Fibroblast of lung (primary cell): ENCODE measurements around the gene TRANK1. TPM values are rescaled to one million over a fixed set of nuclear protein-coding genes. Genes with fewer than 3 reads are reported as not detected.

Experiments used
- DNase-seq, 2 donors: peaks; one replicate each; pipeline versions ENCODE4 v3.0.0 to v3.0.0-alpha.2; 2010; ENCODE audit warnings: low read depth in 2 of 2
- H2AFZ ChIP-seq: 2 replicates; pipeline ENCODE4 v1.5.1; 2012; ENCODE audit warnings: low read length, control low read depth, inconsistent platforms
- H3K27ac ChIP-seq: 2 replicates; pipeline ENCODE4 v1.5.1; 2011; ENCODE audit warnings: low read length, control low read depth; ENCODE audit not compliant: insufficient read depth
- H3K27me3 ChIP-seq: 2 replicates; pipeline ENCODE4 v1.5.1; 2011; ENCODE audit warnings: mild to moderate bottlenecking, low read length; ENCODE audit not compliant: control insufficient read depth, insufficient read depth
- H3K36me3 ChIP-seq: 2 replicates; pipeline ENCODE4 v1.5.1; 2011; ENCODE audit warnings: low read length; ENCODE audit not compliant: control insufficient read depth, insufficient read depth
- H3K4me1 ChIP-seq: 2 replicates; pipeline ENCODE4 v1.5.1; 2011; ENCODE audit warnings: low read length; ENCODE audit not compliant: control insufficient read depth, insufficient read depth; ENCODE audit errors: extremely low read depth
- H3K4me2 ChIP-seq: 2 replicates; pipeline ENCODE4 v1.5.1; 2011; ENCODE audit warnings: low read length, control low read depth; ENCODE audit not compliant: insufficient read depth; ENCODE audit errors: extremely low read depth
- H3K4me3 ChIP-seq, 4 experiments: fragments of 200-600 bp in 1 of 4; sonication (generic) in 1 of 4; replicated peaks in 1 of 4; 2 replicates each; pipeline ENCODE4 v1.5.1; 2011 to 2016; ENCODE audit warnings: low read length in 4 of 4, low read depth in 3 of 4, mild to moderate bottlenecking in 3 of 4, control low read depth in 2 of 4, inconsistent platforms in 1 of 4, mixed read lengths in 1 of 4; ENCODE audit not compliant: insufficient read depth in 1 of 4; ENCODE audit errors: control extremely low read depth in 1 of 4
- H3K79me2 ChIP-seq: 2 replicates; pipeline ENCODE4 v1.5.1; 2012; ENCODE audit warnings: mild to moderate bottlenecking, low read length, inconsistent platforms; ENCODE audit not compliant: control insufficient read depth, insufficient read depth
- H3K9ac ChIP-seq: 2 replicates; pipeline ENCODE4 v1.5.1; 2011; ENCODE audit warnings: mild to moderate bottlenecking, low read length, control low read depth; ENCODE audit not compliant: insufficient read depth
- H3K9me3 ChIP-seq: 2 replicates; pipeline ENCODE4 v1.5.1; 2012; ENCODE audit warnings: low read depth, low read length; ENCODE audit not compliant: control insufficient read depth, insufficient read depth
- H4K20me1 ChIP-seq: 2 replicates; pipeline ENCODE4 v1.5.1; 2011; ENCODE audit warnings: low read length; ENCODE audit not compliant: control insufficient read depth, insufficient read depth; ENCODE audit errors: extremely low read depth
- CTCF ChIP-seq, 2 donors: IDR thresholded peaks in 1 of 2; conservative IDR thresholded peaks in 1 of 2; 1 replicate in 1 of 2; 2 replicates in 1 of 2; pipeline ENCODE4 v1.5.1; 2011 to 2012; ENCODE audit warnings: low read length in 2 of 2, control low read depth in 1 of 2, inconsistent platforms in 1 of 2, low read depth in 1 of 2, mild to moderate bottlenecking in 1 of 2
- EZH2 ChIP-seq: IDR thresholded peaks from 2 replicates; pipeline ENCODE4 v1.5.1; 2012; ENCODE audit warnings: low read length, control low read depth, mild to moderate bottlenecking; ENCODE audit errors: missing control alignments
- polyA plus RNA-seq, 2 donors: library from polyadenylated mRNA; depleted of rRNA in 1 of 2; stranded (reverse) in 1 of 2; unstranded in 1 of 2; fragments of >200 nt; gene quantifications; 2 replicates each; pipeline ENCODE4 v1.2.1, GENCODE V29; 2011 to 2012; ENCODE audit warnings: missing spikeins in 1 of 2
- total RNA-seq: library from RNA; depleted of rRNA; stranded (reverse); fragments of >200 nt; gene quantifications from 2 replicates; pipeline ENCODE4 v1.2.1, GENCODE V29; 2014

TRANK1 gene
- total and polyA plus RNA-seq, 2 donors (not counting 1 experiment from before 2014, with no cell fraction given): 9.1 to 28.6 TPM

- no peak overlapping the region for H3K4me2 ChIP-seq
- no peak for DNase-seq
- no peaks in the 10 kb centered on the region for H3K79me2 ChIP-seq
- H2AFZ ChIP-seq: no peak overlapping the region
- no peak overlapping the region for H3K4me3 ChIP-seq
- TF ChIP-seq CTCF (conservative IDR thresholded peaks at IDR 0.05 in 1 of 2, IDR thresholded peaks at IDR 0.05 in 1 of 2; ENCODE audit: low read depth in 1 of 2, low read length in 2 of 2): no peak
- no peak for TF ChIP-seq EZH2
- no peaks in the 10 kb centered on the region for H3K36me3 ChIP-seq
- H3K4me1 ChIP-seq: no peaks in the 10 kb centered on the region
- peaks cover 3% of the 10 kb centered on the region for H3K27me3 ChIP-seq
- H3K9ac ChIP-seq: no peak overlapping the region
- no peaks in the 10 kb centered on the region for H4K20me1 ChIP-seq
- H3K27ac ChIP-seq: no peak overlapping the region
- no peaks in the 10 kb centered on the region for H3K9me3 ChIP-seq
These were observed 124.8 kb downstream of the TRANK1 start for GRCh38 chr3:36820083-36820482.

DNA sequence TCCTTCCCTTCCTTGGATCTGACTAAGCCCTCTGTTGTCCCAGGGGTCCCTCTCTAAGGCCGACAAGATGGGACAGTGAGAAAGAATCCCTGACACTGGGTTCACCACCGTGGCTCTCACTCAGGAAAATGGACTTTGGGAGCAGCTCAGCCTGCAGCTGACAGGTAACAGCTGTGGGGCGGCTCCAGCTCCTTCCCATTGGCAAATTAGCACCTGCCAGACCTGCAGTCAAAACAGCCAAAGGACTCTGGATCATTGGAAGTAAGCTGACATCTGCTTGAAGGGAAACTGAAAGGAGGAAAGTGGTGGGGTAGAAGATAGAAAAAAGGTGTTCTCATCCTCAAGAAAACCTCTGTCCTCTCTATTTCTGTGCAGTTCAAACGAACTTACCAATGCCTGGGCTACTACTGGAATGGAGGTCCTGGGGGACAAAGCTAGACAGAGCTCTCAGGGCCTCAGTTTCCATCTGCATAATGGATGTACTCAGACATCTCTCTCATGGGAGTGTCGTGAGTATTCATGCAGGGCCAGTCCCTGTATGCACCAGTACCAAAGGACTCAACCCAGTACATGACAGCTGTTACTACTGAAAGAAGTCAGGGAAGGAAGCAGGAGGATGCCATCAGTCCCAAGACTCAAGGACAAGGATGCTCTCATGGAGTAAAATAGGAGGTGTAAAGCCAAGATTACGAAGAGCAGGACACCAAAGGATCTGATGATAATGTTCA is 126.9 kb downstream of the TRANK1 start:
- H3K27ac ChIP-seq: no peak overlapping the region
- no peaks in the 10 kb centered on the region for H3K79me2 ChIP-seq
- no peak overlapping the region for H2AFZ ChIP-seq
- no peak overlapping the region for H3K9ac ChIP-seq
- no peak for TF ChIP-seq CTCF (conservative IDR thresholded peaks at IDR 0.05 in 1 of 2, IDR thresholded peaks at IDR 0.05 in 1 of 2; ENCODE audit: low read depth in 1 of 2, low read length in 2 of 2)
- no peak for TF ChIP-seq EZH2
- H3K4me3 ChIP-seq: no peak overlapping the region
- no peaks in the 10 kb centered on the region for H3K36me3 ChIP-seq
- DNase-seq: no peak
- no peak overlapping the region for H3K4me2 ChIP-seq
- no peaks in the 10 kb centered on the region for H3K9me3 ChIP-seq
- no peaks in the 10 kb centered on the region for H3K4me1 ChIP-seq
- H4K20me1 ChIP-seq: no peaks in the 10 kb centered on the region
- peaks cover 3% of the 10 kb centered on the region for H3K27me3 ChIP-seq

GRCh38 chr3:36815375-36815774 is 129.5 kb downstream of the TRANK1 start:
- H3K4me2 ChIP-seq: no peak overlapping the region
- no peak overlapping the region for H3K4me3 ChIP-seq
- no peaks in the 10 kb centered on the region for H3K9me3 ChIP-seq
- H3K9ac ChIP-seq: no peak overlapping the region
- no peaks in the 10 kb centered on the region for H3K36me3 ChIP-seq
- no peak overlapping the region for H3K27ac ChIP-seq
- TF ChIP-seq EZH2 (no peak), CTCF (conservative IDR thresholded peaks at IDR 0.05 in 1 of 2, IDR thresholded peaks at IDR 0.05 in 1 of 2; ENCODE audit: low read depth in 1 of 2, low read length in 2 of 2) (no peak)
- peaks cover 3% of the 10 kb centered on the region for H3K27me3 ChIP-seq
- no peak overlapping the region for H2AFZ ChIP-seq
- no peaks in the 10 kb centered on the region for H3K79me2 ChIP-seq
- no peaks in the 10 kb centered on the region for H3K4me1 ChIP-seq
- H4K20me1 ChIP-seq: no peaks in the 10 kb centered on the region
- DNase-seq: no peak
